GM19043 (cell line): Measurements from ENCODE around the gene USP43.

Experiments used
- ATAC-seq: cut with Tn5 transposase; IDR thresholded peaks from one replicate; pipeline ENCODE4 v1.9.1; 2021; ENCODE audit warnings: low read depth; ENCODE audit not compliant: unreplicated experiment

Gene USP43

GRCh38 chr17:9772658-9773057 is 127.3 kb downstream of the USP43 start:
- ATAC-seq: no peak

- ATAC-seq: no peak
These were observed 131.6 kb downstream of the USP43 start for GRCh38 chr17:9776911-9777310.
